HL-60/S4 treated with phorbol 12-myristate 13-acetate at 8.2 ng/mL for 4 days and 3 days (cell line): Measurements from ENCODE around the gene THSD4.
"Not testable (repeated sequence)": the region's sequence is repeated elsewhere in the genome, so short reads cannot be mapped to it uniquely, and the experiment has no call there.

Experiments
- in situ Hi-C: fragments of 300-500 bp; cut with MboI; formaldehyde crosslinking; loops from 2 replicates; pipeline ENCODE4 v1.15.0; 2022; ENCODE audit warnings: low sequenced_read_pairs

The THSD4 gene

GRCh38 chr15:71319424-71319823 lies 204.2 kb downstream of the THSD4 start:
- in situ Hi-C loops = not testable (repeated sequence)

DNA sequence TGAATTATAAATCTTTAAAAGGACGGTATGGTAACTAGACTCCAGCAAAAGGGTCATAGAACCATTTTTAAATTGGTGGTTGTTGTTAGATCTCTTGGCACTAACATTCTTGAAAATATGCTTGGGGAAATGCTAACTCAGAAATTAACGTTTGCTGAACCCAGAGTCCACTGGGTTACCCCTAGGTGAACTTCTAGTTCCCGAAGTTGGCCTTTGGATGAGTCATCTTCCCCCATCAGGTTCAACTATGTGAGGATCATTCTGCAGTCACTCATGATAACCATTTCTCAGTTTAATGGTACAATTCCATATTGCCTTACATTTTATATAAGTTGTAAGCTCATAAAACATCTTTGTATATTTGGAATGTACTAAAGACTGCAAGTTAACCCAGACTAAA lies 204.7 kb downstream of the THSD4 start:
- in situ Hi-C loops = no loop called here

GRCh38 chr15:71323082-71323481 lies 207.8 kb downstream of the THSD4 start:
- in situ Hi-C loops = no loop called here

GRCh38 chr15:71323584-71323983 lies 208.3 kb downstream of the THSD4 start:
- in situ Hi-C loops = no loop called here

DNA sequence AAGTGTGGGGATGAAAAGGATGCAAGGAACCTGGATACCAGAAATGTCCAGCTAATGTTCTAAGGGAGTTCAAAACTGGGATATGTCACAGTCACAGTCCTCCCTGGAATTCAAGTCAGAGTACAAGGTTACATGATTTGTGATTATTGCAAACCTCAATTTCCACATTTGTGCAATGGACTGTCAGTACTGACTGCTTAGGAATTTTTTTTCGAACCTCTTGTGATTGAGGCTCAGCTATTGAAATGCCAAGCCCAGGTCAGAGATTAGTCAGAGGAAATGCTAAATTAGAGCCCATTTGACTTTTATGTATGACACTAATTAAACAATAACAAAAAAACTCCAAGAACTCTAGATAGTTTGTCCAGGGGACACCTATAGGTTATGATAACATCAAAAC lies 210.2 kb downstream of the THSD4 start:
- in situ Hi-C loops = no loop called here

DNA sequence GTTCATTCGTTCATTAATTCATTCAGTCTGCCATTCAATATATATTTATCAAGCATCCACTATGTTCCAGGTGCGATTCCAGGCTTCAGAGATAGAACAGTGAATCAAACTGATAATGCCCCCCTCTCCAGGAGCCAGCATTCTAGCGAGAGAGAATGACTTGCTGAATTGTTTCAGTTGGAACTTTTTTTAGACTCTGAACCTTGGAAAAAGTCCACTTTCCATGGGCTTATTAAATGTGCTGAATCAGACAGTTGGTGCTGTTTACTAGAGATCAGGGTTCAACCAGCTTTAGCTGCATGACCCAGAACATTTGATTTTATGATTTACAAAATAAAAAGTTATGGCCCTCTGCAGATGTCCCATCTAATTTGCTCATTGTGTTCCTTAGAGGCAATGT lies 213.2 kb downstream of the THSD4 start:
- in situ Hi-C loops = no loop called here

GRCh38 chr15:71329041-71329440 lies 213.8 kb downstream of the THSD4 start:
- in situ Hi-C loops = no loop called here

- in situ Hi-C loops = no loop called here
These were observed 214.4 kb downstream of the THSD4 start for GRCh38 chr15:71329497-71330260.

DNA sequence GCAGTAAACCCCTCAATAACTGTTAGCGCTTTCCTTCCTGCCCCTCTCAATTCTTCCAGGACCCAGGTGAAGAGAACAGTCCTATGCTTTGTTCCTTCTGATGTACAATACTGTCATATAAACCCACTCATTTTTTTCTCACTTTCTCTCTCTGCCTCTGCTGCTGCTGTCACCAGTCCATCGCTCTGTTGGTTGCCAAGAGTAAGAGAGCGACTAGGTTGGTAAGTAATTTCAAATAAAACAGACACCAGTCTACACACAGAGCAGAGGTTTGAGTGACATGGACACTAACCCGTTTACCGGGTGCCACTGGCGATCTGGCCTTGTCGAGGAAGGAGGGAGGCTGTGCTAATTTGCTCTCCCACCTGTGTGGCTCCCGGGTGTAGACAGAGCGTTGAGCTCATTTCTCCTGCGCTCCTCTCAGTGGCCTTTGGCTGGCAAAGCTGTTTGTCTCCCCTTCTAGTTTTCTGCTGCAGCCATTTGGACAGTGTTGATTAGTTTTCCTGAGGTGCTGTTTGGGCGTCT lies 215.4 kb downstream of the THSD4 start:
- in situ Hi-C loops = no loop called here

DNA sequence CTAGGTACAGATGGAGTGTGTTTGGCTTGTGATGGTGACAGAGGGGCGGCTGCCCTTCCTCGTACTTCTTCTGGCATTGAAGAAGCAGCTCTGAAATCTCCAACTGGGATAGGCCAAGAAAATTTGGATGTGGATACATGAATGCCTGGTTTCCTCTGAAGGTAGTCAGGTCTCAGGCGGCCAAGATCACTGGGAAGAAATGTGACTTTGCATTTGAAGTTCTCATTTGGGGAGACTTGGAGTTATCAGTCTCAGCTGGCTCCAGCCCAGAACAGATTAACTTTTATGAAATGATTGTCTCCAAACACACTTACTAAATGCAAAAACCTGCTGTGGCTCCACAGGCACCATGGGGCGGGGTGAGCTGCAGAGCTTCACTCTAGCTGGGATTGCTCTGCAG lies 215.9 kb downstream of the THSD4 start:
- in situ Hi-C loops = no loop called here

DNA sequence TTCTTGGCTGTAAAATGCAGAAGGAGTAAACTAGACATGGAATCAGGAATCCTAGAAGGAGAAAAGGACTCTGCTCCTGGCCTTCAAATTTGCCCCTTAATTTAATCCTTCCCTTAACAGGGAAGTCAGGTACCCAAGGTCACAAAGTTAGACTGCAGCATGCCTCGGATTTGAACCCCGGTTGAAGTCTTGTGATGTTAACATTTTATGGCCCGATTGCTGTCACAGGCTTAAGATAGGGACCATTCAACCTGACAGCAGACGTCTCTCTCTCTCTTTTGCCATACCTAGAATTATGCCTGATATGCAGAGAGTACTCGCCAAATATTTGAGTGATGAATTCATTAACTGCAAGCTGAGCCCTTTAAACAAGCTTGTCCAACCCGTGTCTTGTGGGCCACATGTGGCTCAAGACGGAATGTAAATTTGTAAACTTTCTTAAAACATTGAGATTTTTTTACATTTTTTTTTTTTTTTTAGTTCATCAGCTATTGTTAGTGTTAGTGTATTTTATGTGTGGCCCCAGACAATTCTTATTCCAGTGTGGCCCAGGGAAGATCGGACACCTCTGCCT lies 217.2 kb downstream of the THSD4 start:
- in situ Hi-C loops = no loop called here

DNA sequence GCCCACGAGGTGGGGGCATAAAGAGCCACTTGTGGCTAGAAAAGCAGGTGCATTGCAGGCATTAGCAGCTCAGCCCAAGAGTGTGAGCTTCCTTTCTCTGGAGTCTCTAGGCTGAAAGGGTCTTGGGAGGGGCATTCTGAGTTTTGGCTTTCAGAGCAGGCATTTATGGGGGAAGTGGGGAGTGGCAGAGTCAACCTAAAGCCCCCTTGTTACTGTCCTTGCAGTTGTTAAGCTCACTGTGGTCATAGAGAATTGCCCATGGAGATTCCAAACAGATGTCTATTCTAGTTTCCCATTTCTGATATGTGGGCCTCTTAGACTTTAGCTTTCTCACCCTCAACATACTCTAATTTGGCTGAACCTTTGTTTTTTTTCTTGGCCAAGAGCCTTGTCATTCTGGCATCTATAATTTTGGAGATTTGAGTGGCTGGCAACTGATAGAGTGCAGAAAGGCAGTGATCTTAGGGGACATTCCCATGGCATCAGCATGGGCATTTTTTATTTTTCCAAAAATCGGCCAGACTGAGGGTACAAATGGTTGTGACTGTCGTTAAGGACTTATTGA lies 217.9 kb downstream of the THSD4 start:
- in situ Hi-C loops = no loop called here

GRCh38 chr15:71333839-71334238 lies 218.6 kb downstream of the THSD4 start:
- in situ Hi-C loops = no loop called here

- in situ Hi-C loops = no loop called here
These were observed 219.2 kb downstream of the THSD4 start for GRCh38 chr15:71334434-71334833.

GRCh38 chr15:71334873-71335272 lies 219.6 kb downstream of the THSD4 start:
- in situ Hi-C loops = no loop called here

DNA sequence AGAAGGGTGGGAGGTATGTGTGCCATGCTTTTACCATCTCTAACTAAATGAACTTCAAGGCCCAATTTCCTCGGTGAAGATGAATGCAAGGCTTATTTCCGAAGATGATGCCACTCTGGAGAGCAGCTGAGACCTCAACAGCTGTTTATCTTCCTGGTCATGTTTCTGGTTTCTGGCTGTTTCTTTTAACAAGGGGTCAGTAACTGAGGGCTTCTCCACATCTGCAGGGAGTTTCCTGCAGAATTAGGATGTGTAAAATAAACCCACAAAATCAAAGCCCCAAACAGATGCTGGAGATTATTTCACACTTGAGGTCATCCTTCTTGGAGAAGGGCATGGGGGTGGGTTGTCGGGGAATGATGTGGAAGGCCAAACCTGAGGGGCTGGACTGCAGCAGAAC lies 220.3 kb downstream of the THSD4 start:
- in situ Hi-C loops = no loop called here

GRCh38 chr15:71336671-71337070 lies 221.4 kb downstream of the THSD4 start:
- in situ Hi-C loops = no loop called here

GRCh38 chr15:71337197-71337845 lies 222.1 kb downstream of the THSD4 start:
- in situ Hi-C loops = no loop called here

GRCh38 chr15:71338265-71338664 lies 223.0 kb downstream of the THSD4 start:
- in situ Hi-C loops = no loop called here

- in situ Hi-C loops = no loop called here
These were observed 223.7 kb downstream of the THSD4 start for GRCh38 chr15:71338827-71339542.
